H9 (cell line): ENCODE results near the gene SPRN. TPM values are rescaled to one million over a fixed set of nuclear protein-coding genes. Genes with fewer than 3 reads are reported as not detected.

ENCODE experiments used
- DNase-seq: peaks from one replicate; pipeline ENCODE4 v3.0.0-alpha.2; 2017
- H2AFZ ChIP-seq: one replicate; pipeline ENCODE4 v1.6.1; 2013; ENCODE audit warnings: mild to moderate bottlenecking, low read length, control low read depth, moderate library complexity
- H2AK5ac ChIP-seq: 2 replicates; pipeline ENCODE4 v1.6.1; 2013; ENCODE audit warnings: low read length, control low read depth, mixed read lengths; ENCODE audit not compliant: insufficient read length
- H2BK120ac ChIP-seq: one replicate; pipeline ENCODE4 v1.6.1; 2013; ENCODE audit warnings: low read depth, mild to moderate bottlenecking, low read length, control low read depth, inconsistent platforms; ENCODE audit not compliant: poor library complexity, severe bottlenecking
- H2BK12ac ChIP-seq: 2 replicates; pipeline ENCODE4 v1.6.1; 2013; ENCODE audit warnings: low read length, control low read depth, mixed read lengths, low read depth; ENCODE audit not compliant: insufficient read length
- H2BK15ac ChIP-seq: 2 replicates; pipeline ENCODE4 v1.6.1; 2013; ENCODE audit warnings: low read depth, low read length, control low read depth
- H2BK20ac ChIP-seq: one replicate; pipeline ENCODE4 v1.6.1; 2013; ENCODE audit warnings: low read depth, mild to moderate bottlenecking, low read length, control low read depth, inconsistent platforms; ENCODE audit not compliant: poor library complexity, severe bottlenecking
- H2BK5ac ChIP-seq: 2 replicates; pipeline ENCODE4 v1.6.1; 2013; ENCODE audit warnings: low read length, control low read depth, mixed read lengths; ENCODE audit not compliant: insufficient read length
- H3K14ac ChIP-seq: 2 replicates; pipeline ENCODE4 v1.6.1; 2013; ENCODE audit warnings: low read length, control low read depth; ENCODE audit not compliant: insufficient read depth
- H3K18ac ChIP-seq: 2 replicates; pipeline ENCODE4 v1.6.1; 2013; ENCODE audit warnings: low read depth, mild to moderate bottlenecking, mixed read lengths, low read length, control low read depth; ENCODE audit not compliant: insufficient read length
- H3K23ac ChIP-seq: 2 replicates; pipeline ENCODE4 v1.6.1; 2013; ENCODE audit warnings: low read length, control low read depth, mixed read lengths, low read depth; ENCODE audit not compliant: insufficient read length
- H3K23me2 ChIP-seq: 2 replicates; pipeline ENCODE4 v1.6.1; 2013; ENCODE audit warnings: low read depth, mild to moderate bottlenecking, mixed read lengths, low read length, control low read depth; ENCODE audit not compliant: insufficient read length, poor library complexity, severe bottlenecking
- H3K27ac ChIP-seq: 2 replicates; pipeline ENCODE4 v1.5.1; 2013; ENCODE audit warnings: low read length, control low read depth, mixed read lengths, low read depth; ENCODE audit not compliant: insufficient read length
- H3K27me3 ChIP-seq: 2 replicates; pipeline ENCODE4 v1.6.1; 2013; ENCODE audit warnings: low read length, control low read depth, inconsistent platforms; ENCODE audit not compliant: insufficient read depth
- H3K4ac ChIP-seq: 2 replicates; pipeline ENCODE4 v1.6.1; 2013; ENCODE audit warnings: low read depth, mild to moderate bottlenecking, control low read depth, inconsistent platforms, low read length, moderate library complexity
- H3K4me1 ChIP-seq: 2 replicates; pipeline ENCODE4 v1.6.1; 2013; ENCODE audit warnings: low read length, control low read depth, inconsistent platforms; ENCODE audit not compliant: insufficient read depth
- H3K4me2 ChIP-seq: 2 replicates; pipeline ENCODE4 v1.6.1; 2013; ENCODE audit warnings: low read length, control low read depth, mixed read lengths; ENCODE audit not compliant: insufficient read length, insufficient read depth
- H3K56ac ChIP-seq: 2 replicates; pipeline ENCODE4 v1.6.1; 2013; ENCODE audit warnings: low read depth, mild to moderate bottlenecking, mixed read lengths, low read length, control low read depth; ENCODE audit not compliant: insufficient read length
- H3K79me1 ChIP-seq: 2 replicates; pipeline ENCODE4 v1.6.1; 2013; ENCODE audit warnings: low read depth, mild to moderate bottlenecking, moderate library complexity, low read length, control low read depth, inconsistent platforms; ENCODE audit not compliant: insufficient read depth, poor library complexity, severe bottlenecking
- H3K79me2 ChIP-seq: 2 replicates; pipeline ENCODE4 v1.6.1; 2013; ENCODE audit warnings: low read length, control low read depth, inconsistent platforms; ENCODE audit not compliant: insufficient read depth
- H3K9ac ChIP-seq: 2 replicates; pipeline ENCODE4 v1.6.1; 2013; ENCODE audit warnings: low read length, control low read depth, mixed read lengths; ENCODE audit not compliant: insufficient read length; ENCODE audit errors: extremely low read depth
- H3K9me3 ChIP-seq: one replicate; pipeline ENCODE4 v1.6.1; 2013; ENCODE audit warnings: low read depth, low read length, inconsistent platforms; ENCODE audit not compliant: control insufficient read depth
- H3T11ph ChIP-seq: one replicate; pipeline ENCODE4 v1.6.1; 2013; ENCODE audit warnings: mild to moderate bottlenecking, low read length, control low read depth, inconsistent platforms
- H4K20me1 ChIP-seq: one replicate; pipeline ENCODE4 v1.6.1; 2013; ENCODE audit not compliant: control insufficient read depth, insufficient read length, insufficient read depth
- H4K5ac ChIP-seq: 2 replicates; pipeline ENCODE4 v1.6.1; 2013; ENCODE audit warnings: low read depth, mild to moderate bottlenecking, mixed read lengths, low read length, control low read depth; ENCODE audit not compliant: insufficient read length
- H4K8ac ChIP-seq: replicated peaks from 2 replicates; pipeline ENCODE4 v1.6.1; 2013; ENCODE audit warnings: low read length, control low read depth, mixed read lengths, low read depth; ENCODE audit not compliant: insufficient read length
- H4K91ac ChIP-seq: 2 replicates; pipeline ENCODE4 v1.6.1; 2013; ENCODE audit warnings: low read depth, mild to moderate bottlenecking, moderate library complexity, mixed read lengths, low read length, control low read depth; ENCODE audit not compliant: insufficient read length
- H3K27ac Mint-ChIP-seq, 3 experiments: 2 replicates in 2 of 3; 3 replicates in 1 of 3; pipeline ENCODE4 v1.8.0; 2020 to 2021; ENCODE audit warnings: mixed read lengths in 3 of 3, mild to moderate bottlenecking in 1 of 3, moderate library complexity in 1 of 3
- H3K27me3 Mint-ChIP-seq: 2 replicates; pipeline ENCODE4 v1.8.0; 2021; ENCODE audit warnings: low read depth, mild to moderate bottlenecking, moderate library complexity, mixed read lengths
- H3K36me3 Mint-ChIP-seq, 3 experiments: 2 replicates in 2 of 3; 3 replicates in 1 of 3; pipeline ENCODE4 v1.8.0; 2020 to 2021; ENCODE audit warnings: low read depth in 3 of 3, mixed read lengths in 3 of 3; ENCODE audit not compliant: insufficient read depth in 1 of 3
- H3K4me1 Mint-ChIP-seq, 2 experiments: 2 replicates each; pipeline ENCODE4 v1.8.0; 2020; ENCODE audit warnings: mixed read lengths in 2 of 2
- H3K4me3 Mint-ChIP-seq, 2 experiments: 2 replicates in 1 of 2; 3 replicates in 1 of 2; pipeline ENCODE4 v1.8.0; 2020 to 2021; ENCODE audit warnings: mild to moderate bottlenecking in 2 of 2, mixed read lengths in 2 of 2, moderate library complexity in 1 of 2
- H3K9me3 Mint-ChIP-seq, 2 experiments: 2 replicates in 1 of 2; 3 replicates in 1 of 2; pipeline ENCODE4 v1.8.0; 2020; ENCODE audit warnings: mild to moderate bottlenecking in 2 of 2, mixed read lengths in 2 of 2, moderate library complexity in 1 of 2
- CTCF ChIP-seq: fragments of 200-600 bp; sonication (generic); conservative IDR thresholded peaks from 3 replicates; pipeline ENCODE4 v1.8.0; 2021; ENCODE audit warnings: antibody characterized with exemption, mild to moderate bottlenecking
- WGBS: extraction: QIAGEN DNeasy Blood & Tissue Kit; methylation state at CpG from one replicate; pipeline ENCODE4 v1.1.7; 2013; ENCODE audit warnings: missing lambda C conversion rate, low lambda C conversion rate, mixed read lengths; ENCODE audit not compliant: insufficient read length; ENCODE audit errors: extremely low coverage; 5-methylcytosine and 5-hydroxymethylcytosine counted together
- total RNA-seq: library from RNA; stranded (reverse); gene quantifications from 2 replicates; pipeline ENCODE4 v1.2.1, GENCODE V29; 2021

The SPRN gene
- total RNA-seq, 1 experiment from 2014 or later, result 0.42 TPM

GRCh38 chr10:133422223-133422806 lies 2.1 kb downstream of the SPRN start:
- H3K9me3 Mint-ChIP-seq, result no peaks in the 10 kb centered on the region
- H3K18ac ChIP-seq, result no peak overlapping the region
- H3K27me3 ChIP-seq, result no peaks in the 10 kb centered on the region
- H3K4me3 Mint-ChIP-seq, result peak overlapping the region in 1 of 2 experiments; percentile 40; a peak in 1 of 5 replicates
- peaks cover 11% of the 10 kb centered on the region for H3K27me3 Mint-ChIP-seq
- no peak overlapping the region for H2BK20ac ChIP-seq
- no peak overlapping the region for H3T11ph ChIP-seq
- H2BK120ac ChIP-seq, result no peak overlapping the region
- no peaks in the 10 kb centered on the region for H3K79me2 ChIP-seq
- H3K27ac Mint-ChIP-seq, result no peak overlapping the region
- H4K5ac ChIP-seq, result no peak overlapping the region
- H3K36me3 Mint-ChIP-seq, result peaks cover 3 to 17% (median 10%) of the 10 kb centered on the region in 3 experiments; a peak in 5 of 7 replicates
- no CpG with 5 or more reads among the region's 16 CpGs for WGBS
- H3K27ac ChIP-seq, result no peak overlapping the region
- H3K23ac ChIP-seq, result no peak overlapping the region
- no peak overlapping the region for H2AFZ ChIP-seq
- no peaks in the 10 kb centered on the region for H3K4me1 Mint-ChIP-seq
- no peak overlapping the region for H3K14ac ChIP-seq
- no peaks in the 10 kb centered on the region for H3K9me3 ChIP-seq
- TF ChIP-seq CTCF, result no peak
- DNase-seq, result peak; percentile 27
- H3K4me2 ChIP-seq, result no peak overlapping the region
- no peak overlapping the region for H3K9ac ChIP-seq
- H3K4ac ChIP-seq, result no peak overlapping the region
- no peaks in the 10 kb centered on the region for H3K4me1 ChIP-seq
- no peak overlapping the region for H2BK15ac ChIP-seq
- H3K23me2 ChIP-seq, result peaks cover 3% of the 10 kb centered on the region
- no peak overlapping the region for H2BK5ac ChIP-seq
- H3K79me1 ChIP-seq, result no peaks in the 10 kb centered on the region
- peaks cover 4% of the 10 kb centered on the region for H4K20me1 ChIP-seq
- H4K8ac ChIP-seq, result no peak overlapping the region
- no peak overlapping the region for H3K56ac ChIP-seq
- H2AK5ac ChIP-seq, result no peak overlapping the region
- H2BK12ac ChIP-seq, result no peak overlapping the region
- H4K91ac ChIP-seq, result no peak overlapping the region
